Stimulated activated CD8-positive, alpha-beta memory T cell treated with anti-CD3 and anti-CD28 coated beads, Interleukin-4, amount 100 ng/mL, for 4 hours (primary cell): ENCODE data around the gene GNAQ.

ENCODE experiments used
- DNase-seq, 2 donors: peaks; one replicate each; pipeline ENCODE4 v3.0.0-alpha.2; 2020; ENCODE audit warnings: low read depth in 2 of 2, low spot score in 1 of 2

Gene GNAQ

DNA sequence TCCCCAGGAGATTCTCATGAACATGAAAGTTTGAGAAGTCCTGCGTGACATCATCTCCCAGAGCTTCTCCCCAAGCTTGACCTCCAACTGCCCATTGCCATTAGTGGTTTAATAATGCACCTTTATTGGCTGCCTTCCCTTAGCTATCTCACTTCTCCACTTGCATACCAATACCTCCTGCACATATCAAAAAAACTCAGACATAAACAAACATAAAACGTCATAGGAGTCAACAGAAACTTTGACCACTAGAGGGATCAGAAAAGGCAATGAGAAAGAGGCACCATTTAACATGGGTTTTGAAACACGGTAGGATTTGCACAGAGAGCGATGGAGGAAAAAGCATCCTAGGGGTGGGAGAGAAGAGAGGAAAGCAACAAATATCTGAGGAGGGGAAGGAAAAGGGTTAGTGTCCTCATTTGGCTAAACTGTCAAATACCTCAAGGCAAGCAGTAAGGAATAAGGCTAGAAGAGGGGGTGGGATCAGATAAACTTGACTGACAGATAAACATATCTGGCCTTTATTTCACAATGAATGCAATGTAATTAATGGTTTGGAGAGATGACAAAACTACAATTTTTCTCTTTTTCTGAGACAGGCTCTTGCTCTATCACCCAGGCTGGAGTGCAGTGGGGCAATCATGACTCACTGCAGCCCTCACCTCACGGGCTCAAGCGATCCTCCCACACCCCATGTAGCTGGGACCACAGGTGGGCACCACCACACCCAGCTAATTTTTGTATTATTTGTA, 27.0 kb downstream of the GNAQ start:
- no peak for DNase-seq

DNA sequence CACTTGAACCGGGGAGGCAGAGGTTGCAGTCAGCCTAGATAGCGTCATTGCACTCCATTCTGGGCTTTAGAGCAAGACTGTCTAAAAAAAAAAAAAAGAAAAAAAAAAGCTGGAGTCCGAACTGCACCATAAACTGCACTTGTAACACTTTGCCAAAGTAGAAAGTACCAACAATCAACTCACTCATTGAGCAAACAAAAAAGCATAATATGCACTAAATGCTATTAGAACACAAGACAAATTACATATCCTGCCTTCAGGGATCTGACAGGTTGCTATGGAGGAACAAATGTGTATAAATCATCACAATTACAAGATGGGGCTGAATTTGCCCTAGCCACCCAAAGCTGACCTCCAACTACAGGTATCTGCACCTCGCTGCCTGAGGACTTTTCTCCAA, 27.9 kb downstream of the GNAQ start:
- no peak for DNase-seq

DNA sequence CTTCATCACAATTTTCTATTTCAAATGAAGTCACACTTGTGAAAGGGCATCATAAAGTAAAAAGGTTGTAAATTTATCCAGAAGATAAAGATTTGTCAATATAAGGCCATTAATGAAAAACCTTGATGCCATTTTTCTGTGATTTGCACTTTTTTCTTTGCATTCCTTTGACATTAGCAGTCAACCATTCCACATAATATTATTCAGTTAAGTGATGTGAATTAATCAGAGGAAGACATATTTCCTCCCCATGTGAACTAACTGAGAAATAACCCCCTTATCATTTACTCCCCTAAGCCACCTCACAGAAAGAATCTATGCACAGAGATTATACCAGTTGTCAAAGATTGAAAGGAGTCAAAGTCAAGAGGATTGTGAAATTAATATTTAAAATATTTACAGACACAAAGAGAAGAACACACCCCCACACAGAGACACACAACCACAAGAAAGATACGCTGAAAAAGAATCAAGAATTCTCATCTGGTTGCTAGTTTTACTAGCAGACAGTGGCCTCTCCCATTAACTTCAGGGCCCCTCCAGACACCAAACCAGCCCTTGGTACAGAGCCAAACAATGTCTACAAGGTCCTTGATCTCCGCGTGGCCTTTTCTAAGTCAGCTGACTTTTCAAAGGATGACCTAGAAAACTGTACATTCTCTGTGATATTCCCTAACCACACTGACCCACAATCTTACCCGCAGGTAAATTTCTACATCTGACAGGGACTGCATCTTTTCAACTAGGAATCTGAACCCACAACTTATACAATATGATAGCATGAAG, 29.5 kb downstream of the GNAQ start:
- no peak for DNase-seq

DNA sequence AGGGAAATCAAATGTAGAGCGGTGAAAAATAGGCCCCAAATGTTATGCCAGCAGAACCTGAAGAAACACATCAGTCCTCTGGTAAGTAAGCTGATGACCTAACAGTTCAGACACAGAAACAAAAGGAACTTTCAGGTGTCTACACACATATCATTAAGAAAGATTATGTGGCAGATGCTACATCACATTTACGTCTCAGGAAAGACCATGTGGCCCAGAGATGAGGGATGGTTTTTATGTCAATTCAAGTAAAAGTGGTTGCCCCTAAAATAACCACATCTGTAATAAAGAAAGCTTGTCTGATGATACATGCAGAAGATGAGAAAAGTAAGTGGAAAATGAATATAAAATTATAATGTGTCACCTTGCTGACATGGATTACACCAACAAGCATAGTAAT, 31.4 kb downstream of the GNAQ start:
- DNase-seq, result no peak

DNA sequence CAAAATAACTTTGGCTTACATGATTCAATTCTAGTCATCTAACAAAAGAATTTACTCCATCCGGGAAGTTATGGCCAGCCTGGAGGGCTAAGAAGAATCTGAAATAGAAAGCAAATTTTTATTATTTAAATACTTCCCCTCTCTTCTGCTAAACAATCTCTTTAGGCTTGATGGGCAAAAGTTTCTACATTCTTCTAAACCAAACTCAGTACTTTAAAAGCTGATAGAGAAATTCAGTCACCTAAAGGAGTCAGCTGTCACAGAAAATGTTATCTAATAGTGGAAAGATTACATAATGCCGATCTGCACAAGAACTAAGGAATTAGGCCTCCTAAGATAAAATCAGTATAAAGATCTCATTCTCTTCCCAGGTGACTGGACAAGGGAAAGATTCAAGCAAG, 32.4 kb downstream of the GNAQ start:
- DNase-seq, result no peak

GRCh38 chr9:77997611-77998284, 33.9 kb downstream of the GNAQ start:
- DNase-seq, result no peak

DNA sequence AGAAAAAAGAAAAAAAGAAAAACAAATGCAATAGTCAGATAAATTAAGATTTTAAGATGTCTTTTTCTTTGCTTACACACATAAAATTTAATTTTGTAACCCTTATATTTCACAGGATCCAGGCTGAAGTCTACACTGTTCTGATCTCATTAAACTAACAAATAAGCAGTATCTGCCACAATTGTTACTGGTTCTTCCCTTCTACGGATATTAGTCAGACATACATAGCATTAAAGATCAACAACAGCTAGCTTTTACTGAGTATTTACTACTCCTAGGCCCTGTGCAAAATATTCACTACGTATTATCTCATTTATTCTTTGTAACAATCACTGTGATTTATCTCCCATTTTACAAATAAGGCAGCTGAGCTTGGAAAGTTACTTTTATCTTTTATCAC, 34.9 kb downstream of the GNAQ start:
- DNase-seq, result no peak

DNA sequence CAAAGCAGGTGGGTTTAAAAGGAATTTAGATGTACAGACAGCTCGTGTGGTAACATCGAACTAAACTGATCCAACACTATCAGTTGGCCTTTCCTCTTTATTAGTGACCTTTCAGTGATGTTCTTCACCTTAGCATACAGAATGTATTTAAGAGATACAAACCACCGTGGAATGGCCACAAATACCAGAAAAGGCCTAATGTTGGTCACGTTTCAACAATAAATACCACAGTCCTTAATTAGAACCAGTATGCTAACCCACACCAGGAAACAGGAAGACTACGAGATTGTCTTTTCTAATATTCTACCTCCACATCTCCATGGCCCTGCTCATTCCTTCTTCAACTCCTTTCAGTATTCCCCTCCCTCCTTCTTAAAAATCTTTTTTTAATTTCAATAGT, 40.4 kb downstream of the GNAQ start:
- no peak for DNase-seq

DNA sequence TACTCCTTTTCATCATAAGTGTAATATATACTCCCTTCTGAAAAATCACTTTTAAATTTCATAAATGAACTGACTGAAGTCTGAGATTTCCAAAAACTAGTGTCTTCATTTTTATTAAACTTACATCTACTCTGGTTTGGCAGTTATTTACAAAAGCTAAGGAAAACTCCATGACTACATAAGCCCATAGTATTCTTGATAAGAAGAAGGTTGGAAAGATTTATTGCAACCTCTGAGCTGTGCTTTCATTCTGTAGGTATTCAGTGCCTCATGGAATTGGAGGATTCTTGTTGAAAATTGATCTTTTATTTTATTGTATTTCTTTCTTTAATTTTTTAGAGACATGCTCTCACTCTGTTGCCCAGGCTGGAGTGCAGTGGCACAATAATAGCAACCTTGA, 41.7 kb downstream of the GNAQ start:
- DNase-seq, result no peak

GRCh38 chr9:77989458-77989857, 42.2 kb downstream of the GNAQ start:
- no peak for DNase-seq

DNA sequence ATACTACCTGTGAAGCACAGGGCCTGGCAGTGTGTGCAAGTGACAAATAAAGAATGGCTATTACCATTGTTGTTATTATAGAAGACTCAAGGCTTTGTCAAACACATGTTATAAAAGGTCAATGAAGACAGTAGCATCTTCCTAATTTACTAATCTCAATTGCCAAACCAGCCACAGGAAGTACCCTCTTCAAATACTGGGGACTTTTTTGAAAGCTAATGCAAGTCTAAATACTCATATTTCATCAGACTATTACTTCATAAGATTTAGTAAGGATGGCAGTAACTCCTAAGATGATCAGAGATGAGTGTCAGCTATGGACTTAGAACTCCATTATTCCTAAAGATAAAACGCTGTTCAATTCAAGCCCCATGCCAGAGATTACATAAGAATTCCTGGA, 43.0 kb downstream of the GNAQ start:
- DNase-seq, result no peak

- no peak for DNase-seq
Observed at GRCh38 chr9:77987880-77988525, 43.6 kb downstream of the GNAQ start.

GRCh38 chr9:77987081-77987656, 44.4 kb downstream of the GNAQ start:
- no peak for DNase-seq

- no peak for DNase-seq
Observed at GRCh38 chr9:77985996-77986395, 45.6 kb downstream of the GNAQ start.

DNA sequence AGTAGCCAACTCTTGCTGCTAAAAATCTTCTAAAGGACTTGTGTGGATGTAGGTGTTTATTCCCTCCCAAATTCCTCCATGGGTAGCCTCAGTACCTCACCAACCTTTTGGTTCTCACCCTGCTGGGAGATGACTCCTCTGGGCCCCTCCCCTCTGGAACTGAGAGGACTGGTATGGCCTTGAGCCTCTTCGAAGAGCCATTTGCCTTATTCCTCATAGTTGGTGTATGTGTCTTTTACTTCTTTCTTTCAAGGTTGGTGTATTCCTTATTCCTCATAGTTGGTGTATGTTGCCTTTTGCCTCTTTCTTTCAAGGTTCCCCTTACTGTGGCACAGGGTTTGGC, 48.3 kb downstream of the GNAQ start:
- no peak for DNase-seq

DNA sequence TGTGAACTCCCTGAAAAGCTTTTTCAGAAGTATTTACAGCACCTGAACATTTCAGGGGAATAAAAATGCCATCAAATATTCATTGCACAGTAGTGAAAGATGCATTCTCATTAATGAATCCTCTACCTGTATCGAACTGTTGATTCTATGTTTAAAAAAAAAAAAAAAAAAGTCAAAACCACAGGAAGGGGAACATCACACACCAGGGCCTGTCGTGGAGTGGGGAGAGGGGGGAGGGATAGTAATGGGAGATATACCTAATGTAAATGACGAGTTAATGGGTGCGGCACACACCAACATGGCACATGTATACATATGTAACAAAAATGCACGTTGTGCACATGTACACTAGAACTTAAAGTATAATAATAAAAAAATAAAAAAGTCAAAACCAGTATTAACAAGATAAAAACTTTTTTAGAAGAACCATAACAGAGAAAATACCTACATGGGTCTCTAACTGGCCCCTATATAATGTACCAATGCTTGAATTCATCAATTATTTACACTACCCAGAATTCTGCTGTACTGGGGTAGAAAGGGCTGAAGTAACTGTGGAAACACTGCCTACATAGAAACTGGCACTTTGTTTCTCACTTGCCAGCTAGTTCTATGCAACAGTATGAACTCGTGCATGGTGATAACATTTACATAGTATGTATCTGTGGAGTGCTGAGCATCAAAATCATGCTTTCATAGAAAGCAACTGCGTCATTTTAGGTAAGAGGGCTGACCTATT, 48.9 kb downstream of the GNAQ start:
- DNase-seq, result no peak

- DNase-seq, result no peak
Observed at GRCh38 chr9:77981907-77982306, 49.7 kb downstream of the GNAQ start.

DNA sequence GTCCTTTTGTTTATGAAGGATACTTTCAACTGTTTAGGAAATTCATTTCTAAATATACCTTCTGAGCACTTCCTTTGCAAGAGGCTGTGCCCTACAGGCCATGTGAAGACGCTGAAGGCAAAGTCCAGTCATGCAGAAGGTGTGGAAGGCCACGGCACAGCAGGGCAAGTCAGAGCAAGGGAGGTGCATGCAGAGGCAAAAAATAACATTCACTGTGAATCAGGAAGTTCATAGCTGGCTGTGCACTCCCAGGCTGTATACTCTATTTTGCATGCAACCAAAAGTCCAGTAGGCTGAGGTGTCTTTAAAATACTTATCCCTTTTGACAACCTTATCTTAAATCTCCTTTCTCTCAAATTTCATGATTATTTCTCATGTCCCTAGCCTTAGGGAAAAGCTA, 50.3 kb downstream of the GNAQ start:
- no peak for DNase-seq

GRCh38 chr9:77980622-77981021, 51.0 kb downstream of the GNAQ start:
- no peak for DNase-seq

DNA sequence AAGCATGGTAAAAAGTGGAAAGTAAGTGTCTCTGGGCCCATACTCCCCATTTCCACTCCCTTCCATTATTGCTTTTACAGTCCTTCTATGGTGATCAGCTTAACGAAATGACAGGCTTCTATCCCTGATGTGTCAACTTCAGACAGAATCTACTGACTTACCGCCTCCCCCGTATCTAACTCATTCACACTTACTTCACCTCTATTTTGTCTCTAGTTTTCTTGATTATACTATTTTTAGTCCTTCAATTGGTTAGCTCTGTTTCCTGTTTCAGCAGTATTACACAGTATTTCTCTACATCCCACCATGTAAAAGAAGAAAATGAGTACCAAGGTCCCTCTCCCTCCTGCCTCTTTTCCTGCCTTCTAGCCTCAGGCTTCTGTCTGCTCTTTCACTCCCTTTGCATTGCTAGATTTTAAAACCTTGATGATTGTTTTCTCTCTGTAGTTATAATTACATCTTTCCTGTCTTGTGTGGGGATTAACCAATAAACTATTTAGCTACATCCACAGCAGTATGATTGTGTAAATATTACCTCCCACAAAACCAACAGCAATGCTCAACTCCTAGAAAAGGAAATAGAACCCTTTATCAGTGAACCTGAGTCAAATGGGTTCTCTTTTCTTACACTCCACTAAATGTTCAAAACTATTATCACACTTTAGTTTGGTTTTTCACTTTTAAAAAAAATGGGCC, 53.4 kb downstream of the GNAQ start:
- DNase-seq, result no peak
